GM18526 (cell line): Measurements from ENCODE around the gene MYBPH.

Experiments
- POLR2A ChIP-seq: IDR thresholded peaks from 3 replicates; pipeline ENCODE4 v1.6.1; 2011; ENCODE audit not compliant: insufficient read length; ENCODE audit errors: extremely low read depth

The MYBPH gene

DNA sequence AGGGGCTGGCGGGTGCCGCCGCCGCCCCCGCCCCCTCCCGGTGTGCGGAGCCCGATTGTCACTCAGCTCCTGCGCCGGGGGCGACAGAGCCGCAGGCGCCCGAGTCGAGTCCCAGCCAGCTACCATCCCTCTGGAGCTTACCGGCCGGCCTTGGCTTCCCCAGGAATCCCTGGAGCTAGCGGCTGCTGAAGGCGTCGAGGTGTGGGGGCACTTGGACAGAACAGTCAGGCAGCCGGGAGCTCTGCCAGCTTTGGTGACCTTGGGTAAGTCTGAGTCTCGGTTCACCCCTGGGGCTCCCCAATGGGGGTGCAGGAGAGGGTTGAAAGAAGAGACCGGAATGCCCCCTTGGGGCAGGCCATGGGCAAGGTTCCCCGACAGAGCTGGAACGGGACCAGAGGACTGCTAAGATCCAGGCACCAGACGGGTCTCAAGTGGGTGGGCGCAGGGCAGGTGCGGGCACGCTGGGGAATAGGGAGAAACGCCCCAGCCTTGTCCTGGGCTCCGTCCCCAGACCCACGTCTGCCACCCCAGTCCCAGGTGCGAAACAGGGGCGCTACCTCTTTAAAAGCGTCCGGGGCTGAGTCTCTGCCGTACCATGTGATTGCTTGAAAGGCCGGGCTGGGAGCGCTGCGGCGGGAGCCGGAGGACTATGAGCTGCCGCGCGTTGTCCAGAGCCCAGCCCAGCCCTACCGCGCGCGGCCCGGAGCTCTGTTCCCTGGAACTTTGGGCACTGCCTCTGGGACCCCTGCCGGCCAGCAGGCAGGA lies 47.8 kb downstream of the MYBPH start, which contains the start of gene ADORA1:
Gene ADORA1, plus strand, starts transcription at position 61 of the 765 bp plus-strand sequence. CDS start 1,116 bp downstream, outside the sequence.
- no peak for TF ChIP-seq POLR2A

DNA sequence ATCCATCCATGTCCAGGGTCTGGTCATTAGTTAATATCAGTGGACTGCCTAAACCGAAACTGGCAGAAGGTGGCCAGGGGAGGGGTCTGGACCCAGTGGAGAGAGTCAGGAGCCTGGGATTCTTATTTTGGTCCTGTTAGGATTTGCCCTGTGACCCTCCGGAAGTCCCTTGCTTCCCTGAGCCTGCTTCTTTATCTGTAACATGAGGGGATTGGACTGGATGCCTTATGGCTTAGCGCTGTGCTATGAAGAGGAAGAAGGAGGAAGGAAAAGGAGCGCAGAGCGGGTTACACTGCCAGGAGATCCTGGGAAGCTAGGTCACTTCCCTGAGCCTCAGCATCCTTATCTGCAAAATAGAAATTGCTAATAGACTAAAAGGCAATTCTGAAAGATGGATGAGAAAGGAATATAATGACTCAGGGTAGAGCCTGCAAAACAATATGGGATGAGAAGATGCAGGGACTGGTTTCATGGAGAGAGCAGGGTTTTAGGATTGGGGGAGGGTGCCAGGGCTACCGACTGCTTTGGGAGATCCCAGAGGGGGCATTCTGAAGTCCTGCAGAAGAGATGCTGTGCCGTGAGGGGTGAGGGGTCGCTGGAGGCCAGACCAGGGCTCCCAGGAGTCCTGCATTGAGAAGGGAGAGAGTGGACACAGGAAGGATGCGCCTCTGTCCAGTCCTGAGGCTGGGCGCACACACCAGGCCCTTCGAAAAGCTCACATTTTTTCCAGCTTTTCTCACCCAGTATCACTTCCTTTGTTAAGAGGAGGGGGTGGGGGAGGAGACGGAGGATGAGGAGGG lies 48.6 kb downstream of the MYBPH start:
- no peak for TF ChIP-seq POLR2A

DNA sequence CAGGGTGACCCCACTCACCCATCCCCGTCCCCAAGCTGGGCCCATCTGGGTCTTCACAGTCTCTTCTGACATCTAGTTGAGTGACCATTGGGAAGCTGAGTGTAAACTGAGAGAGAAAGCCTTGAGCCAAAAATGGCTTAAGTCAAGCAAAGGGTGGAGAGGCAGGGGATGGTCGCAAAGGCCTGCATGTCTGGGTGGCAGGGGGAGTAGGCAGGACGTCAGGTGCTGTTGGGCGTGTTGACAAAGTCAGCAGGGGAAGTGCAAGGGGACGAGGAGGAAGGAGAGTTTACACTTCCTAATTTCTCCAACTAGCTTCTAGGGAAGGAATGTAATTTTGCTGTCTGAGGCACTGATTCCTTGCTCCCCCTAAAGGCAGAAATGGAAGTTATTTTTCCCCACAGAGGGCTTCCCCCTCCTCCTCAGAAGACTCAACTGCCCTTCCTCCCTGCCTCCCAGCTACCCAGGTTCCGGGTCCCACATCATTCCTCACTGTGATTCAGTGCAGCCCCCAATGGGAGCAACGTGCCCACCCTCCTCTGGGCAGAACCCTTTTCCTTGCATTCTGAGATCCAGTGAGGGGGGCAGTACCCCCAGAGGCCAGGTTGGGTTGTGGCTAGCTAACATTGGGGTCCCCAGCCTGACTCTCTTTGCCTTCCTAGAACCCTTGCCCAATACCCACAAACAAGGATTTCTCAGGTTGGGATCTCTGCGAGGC lies 49.3 kb downstream of the MYBPH start:
- TF ChIP-seq POLR2A, result no peak

DNA sequence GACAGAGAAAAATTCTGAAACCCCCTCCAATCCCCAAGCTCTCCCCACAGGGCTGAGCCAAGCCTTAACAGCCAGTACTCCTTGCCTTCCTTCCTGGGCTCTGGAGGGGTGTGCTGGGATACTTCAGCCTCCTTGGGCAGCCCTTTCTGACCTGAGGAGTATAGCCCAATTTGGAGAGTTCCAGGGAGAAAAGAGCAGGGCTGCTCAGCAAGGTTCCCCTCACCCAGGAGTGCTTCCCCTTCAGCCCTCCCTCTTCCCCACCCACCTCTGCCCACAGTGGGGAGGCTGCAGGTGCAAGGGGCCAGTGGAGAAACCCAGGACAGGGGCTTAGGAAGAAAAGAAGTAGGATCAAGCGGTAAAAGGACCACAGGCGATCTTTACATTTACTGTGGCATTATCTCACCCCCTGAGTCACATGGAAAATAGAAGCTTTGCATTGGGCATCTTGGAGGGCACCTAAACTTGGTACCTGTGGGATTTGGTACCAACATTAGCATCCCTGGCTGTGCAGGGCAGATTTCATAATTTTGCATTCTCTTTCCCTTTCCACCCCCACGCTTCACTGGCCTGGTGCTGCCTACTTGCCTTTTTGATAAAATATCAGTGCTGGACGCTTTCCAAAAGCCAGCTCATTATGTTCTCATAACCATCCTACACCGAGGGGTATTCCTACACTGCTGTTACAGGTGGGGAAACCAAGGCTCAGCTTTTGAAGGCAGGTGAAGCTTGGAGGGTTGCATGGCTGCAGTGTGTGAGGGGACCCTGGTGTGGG lies 50.9 kb downstream of the MYBPH start:
- TF ChIP-seq POLR2A, result no peak

DNA sequence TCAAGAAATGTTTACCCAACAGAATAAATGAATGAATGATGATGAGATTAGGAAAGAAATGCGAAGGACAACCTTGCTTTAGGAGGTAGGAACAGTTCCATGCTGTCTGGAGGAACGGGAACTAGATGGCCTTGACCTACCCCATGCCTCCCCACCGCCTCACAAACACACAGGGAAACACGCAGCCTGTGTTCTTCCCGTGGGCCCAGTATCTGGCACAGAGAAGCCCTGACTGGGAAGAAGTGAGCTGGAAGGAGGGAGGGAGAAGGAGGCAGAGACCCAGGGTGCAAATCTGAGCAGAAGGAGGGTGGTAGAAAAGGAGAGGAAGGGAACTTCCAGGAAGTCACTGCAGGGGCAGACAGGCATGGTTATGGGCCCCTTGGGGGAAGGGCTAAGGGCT lies 51.6 kb downstream of the MYBPH start:
- no peak for TF ChIP-seq POLR2A

DNA sequence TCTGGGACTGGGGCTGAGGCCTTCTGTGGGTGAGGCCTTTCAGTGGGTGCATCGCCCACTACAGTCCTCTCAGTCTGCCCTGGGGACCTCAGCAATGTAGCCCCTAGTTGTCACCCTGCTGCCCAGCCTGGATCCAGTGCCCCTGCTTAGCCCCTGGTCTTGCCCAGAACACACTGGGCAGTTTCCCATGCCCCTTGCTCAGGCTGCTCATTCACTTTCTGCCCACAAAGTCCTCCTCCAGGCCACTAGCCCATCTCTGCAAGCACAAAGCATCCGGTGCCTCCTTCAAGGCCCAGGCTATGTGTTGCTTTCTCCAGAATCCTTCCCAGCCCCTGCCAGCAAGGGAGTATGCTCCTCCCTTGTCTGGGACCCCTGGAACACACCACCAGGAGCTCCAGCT lies 53.5 kb downstream of the MYBPH start:
- TF ChIP-seq POLR2A, result no peak

DNA sequence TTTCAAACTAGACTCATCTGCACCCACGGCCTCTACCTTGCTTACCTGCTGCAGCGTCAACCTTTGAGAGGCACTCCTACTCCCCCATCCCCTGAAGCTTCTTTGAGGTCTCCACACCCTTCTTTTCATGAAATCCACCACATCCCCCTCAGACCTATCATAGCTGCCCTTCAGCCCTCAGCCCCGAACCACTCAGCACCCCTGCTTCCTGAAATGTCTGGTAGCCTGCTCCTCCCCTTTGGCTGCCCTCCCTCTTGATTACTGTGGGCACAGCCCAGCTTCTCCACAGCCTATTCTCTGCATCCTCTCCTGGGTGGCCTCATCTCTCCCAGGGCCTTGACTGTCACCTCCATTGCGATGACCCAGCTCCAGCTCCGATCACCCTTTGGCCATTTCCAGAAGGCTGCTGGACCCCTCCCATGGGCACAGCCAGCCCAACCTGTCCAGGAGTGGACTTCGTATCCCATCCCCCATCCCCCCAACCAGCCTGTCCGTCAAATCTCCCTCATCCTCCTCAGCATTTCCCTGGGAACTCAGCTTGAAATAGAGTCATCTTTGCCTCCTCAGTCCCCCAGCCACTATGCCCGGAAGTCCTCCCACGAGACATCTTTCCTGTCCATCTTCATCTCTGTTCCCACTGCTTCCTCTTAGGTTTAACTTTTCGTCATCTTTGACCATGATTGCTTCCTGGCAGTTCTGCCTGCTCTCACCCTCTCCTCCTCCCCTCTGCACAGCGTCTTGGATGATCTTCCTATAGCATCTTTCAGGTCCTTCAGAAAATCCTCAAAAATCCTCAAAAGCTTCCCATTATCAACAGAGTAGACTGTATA lies 54.2 kb downstream of the MYBPH start:
- TF ChIP-seq POLR2A, result no peak

DNA sequence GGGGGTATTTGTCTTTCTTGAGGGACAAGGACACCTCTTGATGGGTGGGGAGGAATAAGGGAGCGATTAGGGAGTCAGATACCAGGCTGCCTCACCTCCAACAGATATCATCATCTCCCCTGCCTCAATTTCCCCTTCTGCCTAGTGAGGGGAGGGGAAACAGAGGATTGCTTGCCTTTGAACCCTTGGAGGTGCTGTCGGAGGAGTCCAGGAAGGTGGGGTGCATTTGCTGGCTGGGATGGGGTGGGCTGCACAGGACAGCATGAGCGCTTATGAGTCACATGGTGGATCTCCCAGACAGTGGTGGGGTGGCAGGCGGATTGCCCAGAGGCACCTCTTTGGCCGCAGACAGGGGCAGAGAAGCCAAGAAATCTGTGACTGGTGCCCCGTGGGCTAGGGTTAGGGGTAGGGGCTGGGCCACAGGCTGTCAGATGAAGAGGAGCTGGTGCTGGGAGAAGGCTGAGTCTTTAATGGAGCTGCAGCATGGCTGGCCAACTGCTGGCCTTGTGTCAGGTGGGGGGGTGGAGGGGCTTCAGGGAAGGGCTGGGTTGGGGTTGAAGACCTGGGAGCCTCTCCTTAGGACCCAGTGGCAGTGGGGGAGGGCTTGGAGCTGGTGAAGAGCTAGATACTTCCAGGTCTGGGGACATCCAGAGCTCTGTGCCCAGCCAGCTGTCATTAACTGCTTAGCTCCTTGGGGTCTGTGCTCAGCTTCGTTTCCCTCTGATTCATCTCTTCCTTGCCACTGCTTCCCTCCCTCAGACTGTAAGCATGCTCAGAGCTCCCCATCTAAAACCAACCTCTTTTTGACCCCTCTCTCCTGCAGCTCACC lies 55.1 kb downstream of the MYBPH start:
- no peak for TF ChIP-seq POLR2A
